AML-193 (cell line): Measurements from ENCODE around the gene CACNA1B.
"Not testable (repeated sequence)": the region's sequence is repeated elsewhere in the genome, so short reads cannot be mapped to it uniquely, and the experiment has no call there.

ENCODE experiments used
- DNase-seq, 2 experiments: peaks; one replicate each; lab custom pipeline; 2025; lab: John Stamatoyannopoulos, UW

CACNA1B gene

DNA sequence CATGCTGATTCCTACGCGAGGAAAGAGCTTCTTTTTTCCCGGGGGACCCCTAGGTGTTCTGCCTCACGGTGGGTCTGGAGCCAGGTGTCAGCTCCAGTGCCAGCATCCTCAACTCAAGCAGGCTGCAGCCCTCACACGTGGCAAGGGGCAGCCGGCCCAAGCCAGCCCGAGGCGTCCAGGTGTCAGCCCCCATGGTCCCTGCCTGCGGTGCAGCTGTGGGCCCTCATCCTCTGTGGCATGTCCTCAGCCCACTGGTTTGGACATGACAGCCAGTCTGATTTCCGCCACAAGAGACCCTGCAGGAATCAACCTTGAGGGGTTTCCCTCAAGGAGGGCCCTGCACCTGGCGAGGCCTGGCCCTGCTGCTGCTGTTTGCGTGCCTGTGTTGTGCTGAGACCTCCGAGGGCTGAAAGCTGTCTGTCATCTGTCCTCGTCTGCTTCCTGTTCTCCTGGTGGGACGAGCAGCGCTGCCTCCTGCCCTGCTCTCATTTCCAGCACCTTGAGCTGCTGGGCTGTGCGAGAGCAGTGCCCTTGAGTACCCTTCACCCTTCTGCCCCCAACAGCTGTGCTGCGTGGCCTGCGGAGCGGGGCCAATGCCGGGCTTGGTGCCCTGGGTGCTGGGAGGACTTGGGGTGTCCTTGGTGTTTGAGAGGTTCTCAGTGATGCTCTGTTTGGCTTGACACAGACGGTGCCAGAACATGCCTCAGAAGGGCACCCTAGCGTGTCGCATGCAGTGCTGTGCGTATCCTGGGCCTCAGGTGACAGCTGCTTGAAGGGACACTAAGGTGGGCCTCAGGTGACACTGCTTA, 137.6 kb downstream of the CACNA1B start:
- DNase-seq, result no peak

DNA sequence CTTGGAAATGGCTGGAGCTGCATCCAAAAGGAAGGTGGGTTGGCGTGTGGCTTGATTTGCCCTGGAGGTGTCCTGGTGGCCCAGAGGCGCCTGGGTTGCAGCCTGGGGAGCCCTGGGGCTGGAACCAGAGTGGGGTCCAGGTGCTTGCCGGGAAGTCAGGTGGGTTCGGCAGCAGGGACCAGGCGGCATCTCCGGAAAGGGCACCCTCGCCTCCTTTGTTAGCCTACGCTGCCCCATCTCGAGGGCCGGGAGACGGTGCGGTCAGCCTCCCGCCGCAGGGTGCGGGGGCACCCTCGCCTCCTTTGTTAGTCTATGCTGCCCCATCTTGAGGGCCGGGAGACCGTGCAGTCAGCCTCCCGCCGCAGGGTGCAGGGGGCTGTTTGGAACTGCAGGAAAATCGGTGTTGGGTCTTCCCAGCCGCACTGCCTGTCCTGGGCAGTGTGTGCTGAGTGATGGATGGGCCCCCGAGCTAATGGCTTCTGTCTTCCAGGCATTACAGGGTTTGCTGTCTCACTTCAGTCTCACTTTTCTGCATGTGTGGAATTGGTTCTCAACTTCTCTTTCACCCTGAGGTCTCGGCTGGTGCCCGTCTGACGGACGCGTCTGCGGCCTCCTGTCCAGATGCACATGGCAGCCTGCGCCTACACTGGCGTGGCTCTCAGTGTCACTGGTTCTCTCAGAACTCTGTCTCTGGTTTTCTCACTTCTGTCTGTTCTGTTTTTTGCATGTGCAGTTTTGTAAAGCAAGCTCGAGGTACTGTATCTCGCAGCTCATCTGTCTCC, 139.0 kb downstream of the CACNA1B start:
- no peak for DNase-seq

DNA sequence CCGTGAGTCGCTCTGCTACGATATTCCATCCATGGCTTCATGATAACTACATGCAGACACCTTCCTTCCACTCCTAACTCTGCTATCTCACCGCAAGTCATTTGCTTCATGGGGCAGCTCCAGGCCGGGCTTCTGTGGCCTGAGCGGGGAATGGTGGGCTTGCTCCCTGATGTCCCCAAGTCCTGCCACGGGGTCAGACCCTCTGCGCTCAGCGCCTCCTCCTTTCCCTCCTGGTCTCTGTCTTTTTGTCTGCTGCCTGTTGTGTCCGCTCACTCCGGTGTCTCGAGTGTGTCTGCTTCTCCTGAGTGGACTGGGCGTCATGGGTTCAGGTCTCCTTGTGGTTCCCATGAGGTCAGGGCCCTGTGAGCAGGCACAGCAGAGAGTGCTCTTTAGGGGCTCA, 139.6 kb downstream of the CACNA1B start:
- DNase-seq, result no peak

DNA sequence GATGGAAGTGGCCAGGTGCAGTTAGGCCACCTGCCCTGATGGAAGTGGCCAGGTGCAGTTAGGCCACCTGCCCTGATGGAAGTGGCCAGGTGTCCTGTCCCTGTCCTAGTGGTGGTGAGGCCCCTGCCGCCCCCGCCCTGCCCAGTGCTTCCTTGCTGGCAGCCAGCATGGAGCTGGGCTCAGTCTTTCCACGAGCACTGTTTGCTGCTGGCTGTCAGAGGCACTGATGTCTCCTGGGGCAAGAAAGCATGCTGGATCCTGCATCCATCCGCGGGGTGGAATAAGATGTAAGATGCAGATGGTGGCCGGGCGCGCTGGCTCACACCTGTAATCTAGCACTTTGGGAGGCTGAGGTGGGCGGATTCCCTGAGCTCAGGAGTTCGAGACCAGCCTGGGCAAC, 141.9 kb downstream of the CACNA1B start:
- not testable (repeated sequence) for DNase-seq

DNA sequence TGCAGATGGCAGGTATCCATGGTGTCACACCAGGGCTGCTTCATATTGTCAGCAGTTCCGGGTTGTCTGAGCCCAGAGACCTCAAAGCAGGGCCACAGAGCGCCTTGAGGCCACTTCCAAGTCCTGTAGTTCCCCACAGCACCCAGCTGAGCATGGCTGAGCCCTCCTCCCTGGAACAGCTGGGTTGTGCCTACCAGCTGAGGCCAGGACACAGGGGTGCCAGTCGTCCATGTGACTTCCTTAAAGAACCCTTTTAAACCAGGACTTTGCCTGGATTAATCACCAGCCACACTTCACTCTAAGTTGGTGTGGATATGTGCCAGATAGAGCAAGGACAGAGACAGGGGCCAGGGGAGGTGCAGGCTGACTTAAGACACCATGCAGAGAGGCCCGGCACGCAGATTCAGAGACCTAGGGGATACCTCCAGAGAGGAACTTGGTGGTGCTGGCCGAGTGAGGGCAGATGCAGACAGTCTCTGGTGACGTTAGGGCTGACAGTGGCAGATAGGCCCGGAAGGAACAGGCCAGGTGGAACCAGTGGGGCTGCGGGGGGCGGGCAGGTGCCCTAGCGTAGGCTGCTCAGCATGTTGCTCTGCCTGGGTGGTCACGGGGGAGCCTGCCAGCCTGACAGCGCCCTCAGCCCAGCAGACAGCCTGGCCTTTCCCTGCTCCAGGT, 142.7 kb downstream of the CACNA1B start:
- no peak for DNase-seq

DNA sequence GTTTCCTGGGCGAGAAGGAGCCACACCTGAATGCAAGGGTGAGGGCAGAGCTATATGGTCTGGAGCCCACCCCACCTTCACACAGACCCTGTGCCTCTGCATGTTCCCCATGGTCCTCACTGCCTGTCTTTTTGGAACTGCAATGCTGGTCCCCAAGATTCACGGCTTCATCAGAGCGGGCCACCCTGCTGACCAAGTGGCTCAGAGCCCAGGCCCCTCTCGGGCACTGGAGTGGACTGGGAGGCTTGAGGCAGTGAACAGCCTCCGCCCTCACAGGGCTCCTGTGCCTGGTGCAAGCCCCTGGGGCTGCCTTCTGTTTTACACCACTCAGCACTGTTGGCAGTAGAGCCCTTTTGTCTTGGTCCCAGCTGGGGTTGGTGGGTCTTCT, 143.2 kb downstream of the CACNA1B start:
- DNase-seq, result no peak

DNA sequence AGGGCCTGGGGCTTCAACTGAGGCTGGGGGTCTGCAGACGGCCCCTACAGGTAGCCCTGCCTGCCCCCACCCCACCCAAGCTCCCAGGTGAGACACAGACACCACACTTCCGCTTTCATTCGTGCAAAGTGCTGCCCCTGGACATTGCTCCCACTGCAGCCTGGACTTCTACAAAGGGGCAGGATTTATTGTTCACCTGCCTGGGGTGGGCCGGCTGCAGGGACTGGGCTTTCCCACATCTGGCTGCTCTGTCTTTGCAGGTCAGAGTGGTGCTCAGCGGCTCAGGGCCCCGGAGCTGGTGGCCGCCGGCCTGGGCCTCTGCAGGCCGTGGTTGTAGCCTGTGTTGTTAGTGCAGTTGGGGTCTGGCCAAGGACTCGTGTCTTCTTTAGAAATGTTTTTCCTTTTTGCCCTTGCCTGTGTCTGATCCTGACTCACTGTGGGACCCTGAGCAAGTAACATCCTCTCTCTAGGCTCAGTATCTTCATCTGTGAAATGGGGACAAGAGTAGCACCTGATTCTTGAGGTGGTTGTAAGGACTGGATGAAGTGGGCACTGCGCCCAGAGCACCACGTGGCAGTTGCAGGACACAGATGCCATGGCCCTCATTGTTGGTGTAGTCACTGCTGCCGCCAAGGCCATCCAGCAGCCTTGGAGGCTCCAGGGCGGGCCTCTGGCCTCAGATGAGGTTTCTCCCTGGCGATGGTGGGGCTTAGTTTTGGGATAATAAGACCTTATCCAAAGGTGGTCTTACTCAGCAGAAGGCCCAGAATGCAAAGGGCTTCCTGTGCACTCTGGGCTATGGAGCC, 143.9 kb downstream of the CACNA1B start:
- no peak for DNase-seq

DNA sequence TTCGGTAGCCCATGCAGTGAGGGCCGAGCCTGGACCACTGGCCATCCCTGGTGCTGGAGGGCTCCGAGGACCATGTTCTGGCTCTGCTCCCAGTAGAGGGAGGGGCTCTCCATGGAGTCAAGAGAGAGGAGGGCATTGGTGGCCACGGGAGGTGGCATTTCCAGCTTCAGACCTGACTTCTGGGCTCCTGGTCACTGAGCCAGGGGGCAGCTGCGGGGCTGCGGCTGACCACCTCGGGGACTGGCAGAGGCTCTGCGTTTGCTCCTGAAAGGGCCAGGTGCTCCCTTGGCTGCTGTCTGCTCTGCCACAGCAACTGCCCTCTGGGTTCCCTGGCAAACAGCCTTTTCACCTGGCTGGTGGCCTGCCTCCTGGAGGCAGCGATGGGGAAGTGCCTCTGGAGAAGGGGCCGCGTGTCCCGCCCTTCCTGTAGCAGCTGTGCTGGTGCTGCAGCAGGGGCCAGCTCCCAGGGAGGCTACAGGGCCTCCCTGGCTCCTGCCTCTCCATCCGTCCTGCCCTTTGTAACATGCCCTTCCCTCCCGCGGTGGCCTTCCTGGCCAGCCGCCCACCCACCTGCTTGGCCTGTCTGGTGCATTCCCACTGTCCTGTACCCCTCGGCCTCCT, 144.6 kb downstream of the CACNA1B start:
- DNase-seq, result no peak

DNA sequence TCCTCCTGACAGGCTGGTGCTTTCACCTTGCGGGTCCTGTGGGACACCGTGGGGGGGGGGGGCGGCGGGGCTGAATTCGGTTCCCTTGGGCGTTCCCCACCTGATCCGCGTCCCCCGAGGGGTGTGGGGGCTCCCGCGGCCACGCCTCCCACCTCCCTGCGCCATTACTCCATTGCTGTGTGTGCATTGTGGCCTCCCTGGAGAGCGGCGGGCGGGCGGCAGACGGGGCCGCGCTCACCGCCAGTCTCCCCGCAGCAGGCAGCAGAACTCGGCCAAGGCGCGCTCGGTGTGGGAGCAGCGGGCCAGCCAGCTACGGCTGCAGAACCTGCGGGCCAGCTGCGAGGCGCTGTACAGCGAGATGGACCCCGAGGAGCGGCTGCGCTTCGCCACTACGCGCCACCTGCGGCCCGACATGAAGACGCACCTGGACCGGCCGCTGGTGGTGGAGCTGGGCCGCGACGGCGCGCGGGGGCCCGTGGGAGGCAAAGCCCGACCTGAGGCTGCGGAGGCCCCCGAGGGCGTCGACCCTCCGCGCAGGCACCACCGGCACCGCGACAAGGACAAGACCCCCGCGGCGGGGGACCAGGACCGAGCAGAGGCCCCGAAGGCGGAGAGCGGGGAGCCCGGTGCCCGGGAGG, 145.3 kb downstream of the CACNA1B start:
- DNase-seq, result no peak

DNA sequence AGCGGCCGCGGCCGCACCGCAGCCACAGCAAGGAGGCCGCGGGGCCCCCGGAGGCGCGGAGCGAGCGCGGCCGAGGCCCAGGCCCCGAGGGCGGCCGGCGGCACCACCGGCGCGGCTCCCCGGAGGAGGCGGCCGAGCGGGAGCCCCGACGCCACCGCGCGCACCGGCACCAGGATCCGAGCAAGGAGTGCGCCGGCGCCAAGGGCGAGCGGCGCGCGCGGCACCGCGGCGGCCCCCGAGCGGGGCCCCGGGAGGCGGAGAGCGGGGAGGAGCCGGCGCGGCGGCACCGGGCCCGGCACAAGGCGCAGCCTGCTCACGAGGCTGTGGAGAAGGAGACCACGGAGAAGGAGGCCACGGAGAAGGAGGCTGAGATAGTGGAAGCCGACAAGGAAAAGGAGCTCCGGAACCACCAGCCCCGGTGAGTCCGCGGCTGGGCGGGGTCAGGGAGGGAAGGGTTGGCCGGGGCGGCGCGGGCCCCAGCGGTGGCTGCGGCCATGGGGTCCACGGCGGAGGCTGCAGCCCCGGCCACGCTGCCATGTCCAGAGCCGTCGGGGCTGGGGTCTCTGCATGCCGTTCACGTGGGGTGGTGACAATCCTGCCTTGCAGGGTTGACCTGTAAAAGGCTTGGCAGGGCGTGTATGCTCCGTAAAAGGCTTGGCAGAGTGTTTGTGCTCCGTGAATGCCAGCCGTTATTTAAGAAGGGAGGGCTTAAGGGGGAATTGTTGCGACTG, 146.0 kb downstream of the CACNA1B start:
- DNase-seq, result no peak

DNA sequence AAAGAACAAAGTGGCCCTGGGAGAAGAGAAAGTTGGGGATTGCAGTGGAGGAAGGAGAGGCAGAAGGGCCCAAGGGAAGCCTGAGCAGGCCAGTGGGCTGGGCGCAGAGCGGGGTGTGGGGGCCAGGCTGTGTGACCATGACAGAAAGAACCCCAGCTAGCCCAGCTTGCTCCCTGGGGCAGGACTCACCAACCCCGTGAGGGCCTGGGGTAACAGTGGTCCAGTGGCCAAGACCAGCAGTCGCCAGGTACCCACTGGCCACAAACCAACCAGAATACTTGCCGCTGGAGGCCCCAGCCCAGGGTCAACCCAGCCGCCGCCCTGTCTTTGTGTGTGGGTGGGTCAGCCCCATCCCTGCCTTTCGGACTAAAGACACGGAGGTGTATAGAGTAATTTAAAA, 146.5 kb downstream of the CACNA1B start:
- DNase-seq, result no peak

DNA sequence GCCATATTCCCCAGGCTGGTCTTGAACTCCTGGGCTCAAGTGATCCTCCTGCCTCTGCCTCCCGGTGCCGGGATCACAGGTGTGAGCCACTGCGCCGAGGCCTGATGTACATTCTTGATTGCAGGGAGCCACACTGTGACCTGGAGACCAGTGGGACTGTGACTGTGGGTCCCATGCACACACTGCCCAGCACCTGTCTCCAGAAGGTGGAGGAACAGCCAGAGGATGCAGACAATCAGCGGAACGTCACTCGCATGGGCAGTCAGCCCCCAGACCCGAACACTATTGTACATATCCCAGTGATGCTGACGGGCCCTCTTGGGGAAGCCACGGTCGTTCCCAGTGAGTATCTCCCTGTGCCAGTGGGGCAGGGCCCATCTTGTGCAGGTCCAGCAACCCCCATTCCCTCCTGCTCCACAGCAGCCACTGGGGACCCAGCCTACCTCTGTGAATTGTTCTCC, 147.3 kb downstream of the CACNA1B start:
- no peak for DNase-seq

DNA sequence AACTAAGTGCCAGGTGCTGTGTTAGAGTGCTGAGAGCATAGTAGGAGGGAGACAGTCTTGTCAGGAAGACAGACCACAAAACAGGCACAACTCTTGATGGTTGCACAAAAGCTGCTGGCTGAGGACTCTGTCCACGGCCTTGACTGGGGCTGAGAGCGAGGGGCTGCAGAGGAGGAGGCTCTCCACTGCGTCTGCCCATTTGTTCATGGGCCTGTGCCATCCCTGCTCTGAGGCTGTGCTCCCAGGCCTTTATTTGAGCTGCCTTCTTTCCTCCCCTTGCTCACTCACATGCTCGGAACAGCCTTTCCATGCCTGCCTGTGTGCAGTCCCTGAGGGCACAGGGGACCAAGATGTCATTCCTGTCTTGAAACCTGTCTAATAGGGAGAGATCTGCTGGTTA, 147.8 kb downstream of the CACNA1B start:
- no peak for DNase-seq

DNA sequence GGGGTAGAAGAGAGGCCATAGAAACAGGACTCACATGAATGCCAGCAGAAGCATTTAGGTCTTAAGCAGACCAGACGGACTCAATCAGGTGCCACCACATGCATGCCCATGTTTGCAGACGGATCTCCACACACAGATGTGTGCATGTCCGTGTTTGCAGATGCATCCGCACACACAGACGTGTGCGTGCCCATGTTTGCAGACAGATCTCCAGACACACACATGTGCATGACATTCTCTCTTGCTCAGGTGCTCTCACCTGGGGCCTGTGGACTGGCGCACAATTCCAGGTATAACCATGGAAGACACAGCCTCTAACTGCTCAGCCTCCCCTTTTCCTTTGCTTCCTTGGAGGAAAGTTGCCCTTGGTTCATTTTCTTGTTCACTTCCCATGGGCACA, 148.3 kb downstream of the CACNA1B start:
- DNase-seq, result no peak

DNA sequence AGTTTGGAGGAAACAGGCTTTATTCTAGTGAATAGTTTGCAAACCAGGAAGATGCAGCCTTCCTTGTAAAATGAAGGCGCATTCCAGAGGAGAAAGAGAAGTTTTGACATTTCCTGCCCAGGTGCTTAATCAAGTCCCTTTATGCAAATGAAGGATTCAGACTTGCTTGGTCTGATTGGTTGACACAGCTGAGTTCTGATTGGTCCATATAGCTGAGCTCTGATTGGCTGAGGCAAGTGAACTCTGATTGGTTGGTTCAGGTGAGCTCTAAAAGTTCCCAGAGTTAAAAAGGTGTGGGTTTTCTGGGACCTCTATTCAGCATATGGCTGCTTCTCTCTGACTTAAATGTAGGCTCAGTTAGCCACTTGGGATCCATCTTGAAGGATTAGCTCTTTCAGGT, 151.0 kb downstream of the CACNA1B start:
- DNase-seq, result no peak

DNA sequence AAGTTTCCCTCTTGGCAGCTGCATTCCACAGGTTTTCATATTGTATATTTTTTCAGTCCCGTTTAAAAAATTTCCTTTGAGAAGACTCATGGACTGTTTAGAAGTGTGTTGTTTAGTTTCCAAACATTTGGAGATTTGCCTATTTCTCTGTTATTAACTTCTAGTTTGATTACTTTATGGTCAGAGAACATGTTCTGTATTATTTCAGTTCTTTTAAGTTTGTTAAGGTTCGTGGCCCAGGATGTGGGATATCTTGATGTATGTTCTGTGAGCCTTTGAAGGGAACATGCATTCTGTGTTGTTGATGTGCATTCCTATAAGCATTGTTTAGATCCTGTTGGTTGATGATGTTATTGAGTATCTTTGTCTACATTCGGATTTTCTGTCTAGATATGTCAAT, 153.6 kb downstream of the CACNA1B start:
- no peak for DNase-seq

DNA sequence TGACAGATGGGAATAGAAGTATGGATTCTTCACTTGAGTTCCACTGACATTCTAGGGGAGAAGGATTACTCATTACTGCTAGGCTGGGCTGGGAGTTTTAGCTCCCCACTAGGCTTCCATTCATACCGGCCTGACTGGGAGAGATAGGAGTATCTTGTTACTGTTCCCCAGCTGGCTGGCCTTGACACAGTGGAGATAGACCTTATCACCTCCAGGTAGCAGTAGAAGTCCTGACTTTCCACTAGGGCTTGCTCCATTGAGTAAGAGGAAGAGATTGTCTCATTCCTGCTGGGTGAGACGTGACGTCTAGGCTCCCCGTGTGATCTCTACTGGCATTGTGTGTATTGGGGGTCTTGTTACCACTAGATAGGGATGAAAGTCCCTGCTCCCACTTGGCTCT, 156.4 kb downstream of the CACNA1B start:
- no peak for DNase-seq

DNA sequence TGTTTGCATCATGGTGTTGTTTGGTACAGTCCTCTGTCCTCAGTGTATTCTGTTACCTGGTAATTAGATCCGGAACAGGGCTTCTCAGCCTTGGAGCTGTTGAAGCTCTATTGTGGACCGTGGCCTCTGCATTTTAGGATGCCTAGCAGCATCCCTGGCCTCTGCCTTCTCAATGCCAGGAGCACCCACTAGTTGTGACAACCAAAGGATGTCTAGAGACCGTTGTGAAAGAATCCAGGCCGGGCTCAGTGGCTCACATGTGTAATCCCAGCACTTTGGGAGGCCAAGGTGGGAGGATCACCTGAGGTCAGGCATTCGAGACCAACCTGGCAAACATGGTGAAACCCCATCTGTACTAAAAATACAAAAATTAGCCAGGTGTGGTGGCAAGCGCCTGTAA, 159.6 kb downstream of the CACNA1B start:
- DNase-seq, result no peak

DNA sequence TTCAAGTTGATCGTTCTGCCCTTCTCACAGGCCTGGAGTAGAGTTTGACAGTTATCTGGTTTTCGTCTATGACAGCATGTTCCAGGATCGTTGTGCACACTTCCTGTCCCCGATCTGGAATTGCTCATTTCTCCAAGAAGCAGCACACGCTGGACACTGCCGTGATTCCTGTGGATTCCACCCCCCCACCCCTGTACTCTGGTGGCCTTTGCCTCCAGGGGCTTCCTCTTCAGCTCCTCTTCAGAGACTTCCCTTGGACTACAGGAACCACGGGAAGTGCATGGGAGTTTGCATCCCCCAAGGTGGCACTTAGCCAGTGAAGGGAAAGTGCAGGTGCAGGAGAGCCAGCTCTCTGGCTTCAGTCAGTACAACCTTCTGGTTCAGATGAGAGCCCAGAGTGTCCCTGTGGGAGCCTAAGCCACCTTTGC, 160.7 kb downstream of the CACNA1B start:
- no peak for DNase-seq
